HepG2 (cell line): ENCODE measurements around the gene BTD. TPM values are rescaled to one million over a fixed set of nuclear protein-coding genes. Genes with fewer than 3 reads are reported as not detected.
A peak's percentile ranks its signal among the peaks of the same experiment; 100 is the strongest.

Experiments
- CBX1 ChIP-seq: IDR thresholded peaks from one replicate; pipeline ENCODE4 v1.6.1; 2016; ENCODE audit warnings: antibody characterized with exemption, low read depth
- CREBL2 ChIP-seq: sonication (generic); formaldehyde crosslinking; IDR thresholded peaks from 2 replicates; pipeline ENCODE4 v1.8.1; 2023; ENCODE audit warnings: missing genetic modification reagents, mild to moderate bottlenecking, borderline replicate concordance
- EED ChIP-seq: sonication (generic); formaldehyde crosslinking; IDR thresholded peaks from 2 replicates; pipeline ENCODE4 v1.5.0; 2020; ENCODE audit warnings: mild to moderate bottlenecking, missing genetic modification reagents
- GATAD2A ChIP-seq: IDR thresholded peaks from 2 replicates; pipeline ENCODE4 v1.6.1; 2016
- HBP1 ChIP-seq: IDR thresholded peaks from 2 replicates; pipeline ENCODE4 v1.6.1; 2016; ENCODE audit warnings: low read depth, control low read depth
- HHEX ChIP-seq: IDR thresholded peaks from 2 replicates; pipeline ENCODE4 v1.6.1; 2016; ENCODE audit warnings: control low read depth
- IRF2 ChIP-seq: IDR thresholded peaks from 2 replicates; pipeline ENCODE4 v1.6.1; 2018; ENCODE audit warnings: missing genetic modification reagents, missing compliant biosample characterization
- NPAS2 ChIP-seq: sonication (generic); formaldehyde crosslinking; IDR thresholded peaks from 2 replicates; pipeline ENCODE4 v1.8.0; 2022; ENCODE audit warnings: mild to moderate bottlenecking, missing genetic modification reagents, borderline replicate concordance
- SALL1 ChIP-seq: sonication (generic); formaldehyde crosslinking; IDR thresholded peaks from 2 replicates; pipeline ENCODE4 v1.8.0; 2022; ENCODE audit warnings: mild to moderate bottlenecking, missing genetic modification reagents
- SETDB1 ChIP-seq: sonication (generic); formaldehyde crosslinking; IDR thresholded peaks from 2 replicates; pipeline ENCODE4 v1.5.1; 2020; ENCODE audit warnings: missing genetic modification reagents, mild to moderate bottlenecking, borderline replicate concordance
- SP1 ChIP-seq, 2 experiments: fragments of 450-650 bp in 1 of 2; sonication (generic) in 1 of 2; formaldehyde crosslinking in 1 of 2; IDR thresholded peaks; 2 replicates each; pipeline versions ENCODE4 v1.4.0 to v1.6.1; 2016 to 2020; ENCODE audit warnings: missing genetic modification reagents in 1 of 2
- TBX2 ChIP-seq: sonication (generic); formaldehyde crosslinking; IDR thresholded peaks from 2 replicates; pipeline ENCODE4 v1.5.0; 2020; ENCODE audit warnings: missing genetic modification reagents, mild to moderate bottlenecking, borderline replicate concordance
- ZNF646 ChIP-seq: sonication (generic); formaldehyde crosslinking; IDR thresholded peaks from 2 replicates; pipeline ENCODE4 v1.9.0; 2021; ENCODE audit warnings: mild to moderate bottlenecking, missing genetic modification reagents
- ZNF841 ChIP-seq: sonication (generic); formaldehyde crosslinking; IDR thresholded peaks from 2 replicates; pipeline ENCODE4 v1.8.1; 2023; ENCODE audit warnings: missing genetic modification reagents, borderline replicate concordance
- polyA plus RNA-seq, 8 experiments: library from polyadenylated mRNA; depleted of rRNA in 3 of 8; stranded (reverse) in 7 of 8; unstranded in 1 of 8; fragments of >200 nt; fragmentation: Illumina TruSeq in 4 of 8; extraction: Trizol in 4 of 8; gene quantifications; 2 replicates each; pipeline versions ENCODE4 v1.2.1 to v1.2.3, GENCODE V29; 2011 to 2016; ENCODE audit warnings: low read depth in 4 of 8, missing spikeins in 1 of 8, mixed read lengths in 1 of 8; ENCODE audit not compliant: insufficient read depth in 1 of 8
- total RNA-seq, 5 experiments: library from RNA; depleted of rRNA; stranded (reverse); fragments of >200 nt; fragmentation: Illumina TruSeq; extraction: Trizol; gene quantifications; 2 replicates each; pipeline ENCODE4 v1.2.3, GENCODE V29; 2016; ENCODE audit warnings: low read depth in 1 of 5
- TF ChIP-seq, protein P1 (sequence below), 2 experiments: sonication (generic) in 1 of 2; formaldehyde crosslinking in 1 of 2; IDR thresholded peaks; 2 replicates each; pipeline versions ENCODE4 v1.4.0 to v1.6.1; 2016 to 2020; ENCODE audit warnings: borderline replicate concordance in 1 of 2, low read depth in 1 of 2, mild to moderate bottlenecking in 1 of 2, missing genetic modification reagents in 1 of 2
- TF ChIP-seq, protein P2 (sequence below): IDR thresholded peaks from 2 replicates; pipeline ENCODE4 v1.6.1; 2012; ENCODE audit warnings: low read depth, low read length, improper control_type of control experiment

BTD gene
- total and polyA plus RNA-seq, 2 of the 13 experiments (the other 11 are each of a cell fraction or from before 2014, with no cell fraction given), result 15.7 to 35.5 TPM

DNA sequence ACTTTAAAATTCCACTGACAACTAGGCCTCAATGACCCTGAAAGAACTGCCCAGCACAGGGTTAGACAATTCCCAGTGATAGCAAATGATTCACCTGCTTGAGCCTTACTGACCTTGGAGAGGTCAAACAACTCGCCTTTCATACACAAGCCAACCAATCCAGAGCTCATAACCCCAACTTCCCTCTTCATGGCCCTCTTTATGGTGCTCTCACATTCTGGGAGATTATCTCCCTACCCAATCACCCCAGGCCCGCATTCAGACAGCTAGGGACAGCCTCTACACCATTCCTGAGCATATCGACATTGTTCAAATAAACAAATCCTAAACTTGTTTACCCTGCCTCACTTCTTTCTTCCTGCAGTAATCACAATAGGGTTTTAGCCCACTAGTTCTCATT, 47.8 kb upstream of the BTD start (continued):
- no peak for TF ChIP-seq ZNF646 (CRISPR knock-in tag)
- TF ChIP-seq, protein P1, sequence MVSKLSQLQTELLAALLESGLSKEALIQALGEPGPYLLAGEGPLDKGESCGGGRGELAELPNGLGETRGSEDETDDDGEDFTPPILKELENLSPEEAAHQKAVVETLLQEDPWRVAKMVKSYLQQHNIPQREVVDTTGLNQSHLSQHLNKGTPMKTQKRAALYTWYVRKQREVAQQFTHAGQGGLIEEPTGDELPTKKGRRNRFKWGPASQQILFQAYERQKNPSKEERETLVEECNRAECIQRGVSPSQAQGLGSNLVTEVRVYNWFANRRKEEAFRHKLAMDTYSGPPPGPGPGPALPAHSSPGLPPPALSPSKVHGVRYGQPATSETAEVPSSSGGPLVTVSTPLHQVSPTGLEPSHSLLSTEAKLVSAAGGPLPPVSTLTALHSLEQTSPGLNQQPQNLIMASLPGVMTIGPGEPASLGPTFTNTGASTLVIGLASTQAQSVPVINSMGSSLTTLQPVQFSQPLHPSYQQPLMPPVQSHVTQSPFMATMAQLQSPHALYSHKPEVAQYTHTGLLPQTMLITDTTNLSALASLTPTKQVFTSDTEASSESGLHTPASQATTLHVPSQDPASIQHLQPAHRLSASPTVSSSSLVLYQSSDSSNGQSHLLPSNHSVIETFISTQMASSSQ (IDR thresholded peaks at IDR 0.05; ENCODE audit: low read depth), result peak; percentile 64
- TF ChIP-seq, protein P1 (CRISPR knock-in tag; IDR thresholded peaks at IDR 0.05; ENCODE audit: borderline replicate concordance), result no peak
- TF ChIP-seq SETDB1 (CRISPR knock-in tag), result no peak
- TF ChIP-seq, protein P2, sequence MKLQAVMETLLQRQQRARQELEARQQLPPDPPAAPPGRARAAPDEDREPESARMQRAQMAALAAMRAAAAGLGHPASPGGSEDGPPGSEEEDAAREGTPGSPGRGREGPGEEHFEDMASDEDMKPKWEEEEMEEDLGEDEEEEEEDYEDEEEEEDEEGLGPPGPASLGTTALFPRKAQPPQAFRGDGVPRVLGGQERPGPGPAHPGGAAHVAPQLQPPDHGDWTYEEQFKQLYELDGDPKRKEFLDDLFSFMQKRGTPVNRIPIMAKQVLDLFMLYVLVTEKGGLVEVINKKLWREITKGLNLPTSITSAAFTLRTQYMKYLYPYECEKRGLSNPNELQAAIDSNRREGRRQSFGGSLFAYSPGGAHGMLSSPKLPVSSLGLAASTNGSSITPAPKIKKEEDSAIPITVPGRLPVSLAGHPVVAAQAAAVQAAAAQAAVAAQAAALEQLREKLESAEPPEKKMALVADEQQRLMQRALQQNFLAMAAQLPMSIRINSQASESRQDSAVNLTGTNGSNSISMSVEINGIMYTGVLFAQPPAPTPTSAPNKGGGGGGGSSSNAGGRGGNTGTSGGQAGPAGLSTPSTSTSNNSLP, result no peak; the same call in 1 of the 2 replicates
- TF ChIP-seq HHEX, result 0 out of 2 replicates have a peak, but pooled peaks have one; percentile 27
- TF ChIP-seq GATAD2A (CRISPR knock-in tag), result peak; percentile 51
- no peak for TF ChIP-seq IRF2 (CRISPR knock-in tag)
- no peak for TF ChIP-seq HBP1 (CRISPR knock-in tag)
- no peak for TF ChIP-seq ZNF841 (CRISPR knock-in tag)
- peak; percentile 43; the same call in 1 of the 2 replicates for TF ChIP-seq SALL1 (CRISPR knock-in tag)
- no peak for TF ChIP-seq CREBL2
- no peak for TF ChIP-seq NPAS2 (CRISPR knock-in tag)
- no peak for TF ChIP-seq SP1 (IDR thresholded peaks at IDR 0.05)
- no peak for TF ChIP-seq SP1 (CRISPR knock-in tag; IDR thresholded peaks at IDR 0.05)
- TF ChIP-seq TBX2 (CRISPR knock-in tag), result no peak
- no peak for TF ChIP-seq EED (CRISPR knock-in tag)
- no peak for TF ChIP-seq CBX1
